Suprapubic skin (tissue), 4 donors: ENCODE measurements around the gene FGA. TPM values are rescaled to one million over a fixed set of nuclear protein-coding genes. Genes with fewer than 3 reads are reported as not detected.

ENCODE experiments used
- DNase-seq, 2 donors: peaks; one replicate each; pipeline ENCODE4 v3.0.0-alpha.2; 2019; ENCODE audit warnings: low spot score in 2 of 2
- H3K27ac ChIP-seq: fragments of 200-600 bp; sonication (generic); one replicate; pipeline ENCODE4 v1.5.1; 2019
- H3K27me3 ChIP-seq: fragments of 200-600 bp; sonication (generic); one replicate; pipeline ENCODE4 v1.5.1; 2019
- H3K36me3 ChIP-seq: fragments of 200-600 bp; sonication (generic); one replicate; pipeline ENCODE4 v1.5.1; 2019
- H3K4me1 ChIP-seq: fragments of 200-600 bp; sonication (generic); one replicate; pipeline ENCODE4 v1.5.1; 2019
- H3K4me3 ChIP-seq: fragments of 200-600 bp; sonication (generic); one replicate; pipeline ENCODE4 v1.5.1; 2019; ENCODE audit warnings: mild to moderate bottlenecking
- H3K9me3 ChIP-seq: fragments of 200-600 bp; sonication (generic); one replicate; pipeline ENCODE4 v1.5.1; 2019
- EP300 ChIP-seq: sonication (generic); formaldehyde crosslinking; IDR thresholded peaks from one replicate; pipeline ENCODE4 v1.6.1; 2017; ENCODE audit warnings: antibody characterized with exemption
- POLR2A ChIP-seq, 2 donors: fragments of 450-650 bp; IDR thresholded peaks; one replicate each; pipeline ENCODE4 v1.6.1; 2017; ENCODE audit warnings: antibody characterized with exemption in 2 of 2, mild to moderate bottlenecking in 2 of 2, moderate library complexity in 2 of 2
- POLR2AphosphoS5 ChIP-seq, 3 donors: sonication (generic); formaldehyde crosslinking; IDR thresholded peaks; one replicate each; pipeline ENCODE4 v1.6.1; 2017; ENCODE audit warnings: antibody characterized with exemption in 3 of 3
- WGBS: methylation state at CpG from one replicate; pipeline ENCODE4 v1.1.5; 2018; 5-methylcytosine and 5-hydroxymethylcytosine counted together
- total RNA-seq, 4 donors: library from RNA; depleted of rRNA; stranded (reverse); fragments of >200 nt; gene quantifications; one replicate each; pipeline ENCODE4 v1.1.0, GENCODE V29; 2016
- TF ChIP-seq, protein P1 (sequence below), 2 donors: fragments of 200-600 bp in 1 of 2; fragments of 450-650 bp in 1 of 2; sonication (generic) in 1 of 2; IDR thresholded peaks; one replicate each; pipeline ENCODE4 v1.5.1; 2016 to 2019; ENCODE audit warnings: antibody characterized with exemption in 2 of 2, mild to moderate bottlenecking in 1 of 2, moderate library complexity in 1 of 2

FGA gene
- total RNA-seq, 4 donors from 2014 or later = 30.0 TPM; not detected in 3

DNA sequence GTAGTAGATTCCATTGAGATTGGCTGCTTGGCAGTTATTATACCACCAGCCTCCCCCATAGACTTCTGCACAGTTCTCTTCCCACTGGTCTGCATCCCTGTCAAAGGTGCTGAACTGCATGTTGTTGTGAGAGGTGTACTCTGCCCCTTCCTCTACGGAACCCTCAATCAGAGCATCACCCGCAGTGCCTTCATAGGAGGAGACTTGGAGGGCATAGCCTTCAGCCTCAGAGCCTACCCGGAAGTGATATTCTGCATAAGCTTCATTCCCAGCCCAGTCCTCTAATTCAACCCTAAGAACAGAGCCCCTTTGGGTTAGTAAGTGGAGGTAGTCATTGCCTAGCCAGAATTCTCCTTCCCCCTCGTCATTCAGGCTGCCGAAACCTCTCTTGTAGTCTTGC lies 6.3 kb downstream of the FGA start:
- 91% methylated on average over 5 of the region's 5 CpGs for WGBS
- Histone ChIP-seq H3K9me3 (no peaks in the 10 kb centered on the region), H3K27ac (no peak overlapping the region), H3K4me3 (no peak overlapping the region), H3K4me1 (no peaks in the 10 kb centered on the region), H3K36me3 (no peaks in the 10 kb centered on the region), H3K27me3 (peaks cover 2% of the 10 kb centered on the region)
- no peak for DNase-seq
- TF ChIP-seq POLR2A (IDR thresholded peaks at IDR 0.05) (no peak), EP300 (no peak), POLR2AphosphoS5 (IDR thresholded peaks at IDR 0.05) (no peak)
- TF ChIP-seq, protein P1, sequence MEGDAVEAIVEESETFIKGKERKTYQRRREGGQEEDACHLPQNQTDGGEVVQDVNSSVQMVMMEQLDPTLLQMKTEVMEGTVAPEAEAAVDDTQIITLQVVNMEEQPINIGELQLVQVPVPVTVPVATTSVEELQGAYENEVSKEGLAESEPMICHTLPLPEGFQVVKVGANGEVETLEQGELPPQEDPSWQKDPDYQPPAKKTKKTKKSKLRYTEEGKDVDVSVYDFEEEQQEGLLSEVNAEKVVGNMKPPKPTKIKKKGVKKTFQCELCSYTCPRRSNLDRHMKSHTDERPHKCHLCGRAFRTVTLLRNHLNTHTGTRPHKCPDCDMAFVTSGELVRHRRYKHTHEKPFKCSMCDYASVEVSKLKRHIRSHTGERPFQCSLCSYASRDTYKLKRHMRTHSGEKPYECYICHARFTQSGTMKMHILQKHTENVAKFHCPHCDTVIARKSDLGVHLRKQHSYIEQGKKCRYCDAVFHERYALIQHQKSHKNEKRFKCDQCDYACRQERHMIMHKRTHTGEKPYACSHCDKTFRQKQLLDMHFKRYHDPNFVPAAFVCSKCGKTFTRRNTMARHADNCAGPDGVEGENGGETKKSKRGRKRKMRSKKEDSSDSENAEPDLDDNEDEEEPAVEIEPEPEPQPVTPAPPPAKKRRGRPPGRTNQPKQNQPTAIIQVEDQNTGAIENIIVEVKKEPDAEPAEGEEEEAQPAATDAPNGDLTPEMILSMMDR (IDR thresholded peaks at IDR 0.05) = no peak

DNA sequence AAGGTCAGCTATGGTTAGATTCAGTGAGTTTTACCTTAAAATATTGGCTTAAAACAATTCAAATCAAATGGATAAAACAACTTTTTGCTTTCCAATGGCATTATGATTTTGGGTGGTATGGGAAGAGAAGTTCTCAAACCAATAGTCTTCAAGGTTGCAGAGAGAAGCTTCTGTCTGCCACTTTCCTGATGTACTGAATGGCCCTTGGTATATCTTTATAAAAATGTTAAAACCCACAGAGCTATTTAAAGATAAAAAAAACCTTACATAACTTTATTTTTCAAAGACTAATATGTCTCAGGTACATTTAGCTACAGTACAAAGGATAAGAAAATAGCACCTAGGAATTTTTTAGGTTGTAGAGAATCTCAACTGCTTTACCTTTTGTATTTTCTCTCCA lies 6.9 kb downstream of the FGA start:
- Histone ChIP-seq H3K9me3 (no peaks in the 10 kb centered on the region), H3K36me3 (no peaks in the 10 kb centered on the region), H3K27ac (no peak overlapping the region), H3K4me1 (no peaks in the 10 kb centered on the region), H3K27me3 (peaks cover under 1% of the 10 kb centered on the region), H3K4me3 (no peak overlapping the region)
- TF ChIP-seq EP300 (no peak), POLR2AphosphoS5 (IDR thresholded peaks at IDR 0.05) (no peak), POLR2A (IDR thresholded peaks at IDR 0.05) (no peak)
- TF ChIP-seq, protein P1 (IDR thresholded peaks at IDR 0.05) = no peak
- DNase-seq = no peak

DNA sequence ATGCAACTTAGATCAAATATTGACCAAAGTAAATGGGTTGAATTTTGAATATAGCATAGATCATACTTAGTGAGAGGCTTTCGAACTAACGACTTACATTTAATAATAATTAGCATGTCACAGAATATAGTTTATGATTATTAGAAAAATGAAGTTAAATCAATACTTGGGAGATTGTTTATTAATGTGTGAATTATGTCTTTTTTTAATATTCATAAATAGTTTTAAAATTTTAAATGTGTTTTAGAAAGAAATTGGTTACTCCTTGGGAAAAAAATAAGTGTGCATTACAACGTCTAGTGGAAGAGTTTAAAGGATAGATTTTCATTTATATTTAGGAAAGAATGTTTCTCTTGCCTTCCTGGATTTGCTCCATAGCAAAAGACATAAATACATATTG lies 7.3 kb downstream of the FGA start:
- Histone ChIP-seq H3K9me3 (no peaks in the 10 kb centered on the region), H3K27me3 (peaks cover 3% of the 10 kb centered on the region), H3K27ac (no peak overlapping the region), H3K4me1 (no peaks in the 10 kb centered on the region), H3K4me3 (no peak overlapping the region), H3K36me3 (no peaks in the 10 kb centered on the region)
- TF ChIP-seq, protein P1 (IDR thresholded peaks at IDR 0.05) = no peak
- no peak for TF ChIP-seq POLR2A (IDR thresholded peaks at IDR 0.05)
- no peak for TF ChIP-seq POLR2AphosphoS5 (IDR thresholded peaks at IDR 0.05)
- TF ChIP-seq EP300 = no peak
- whole genome bisulfite sequencing = 90% methylated on average over 3 of the region's 3 CpGs
- DNase-seq = no peak

DNA sequence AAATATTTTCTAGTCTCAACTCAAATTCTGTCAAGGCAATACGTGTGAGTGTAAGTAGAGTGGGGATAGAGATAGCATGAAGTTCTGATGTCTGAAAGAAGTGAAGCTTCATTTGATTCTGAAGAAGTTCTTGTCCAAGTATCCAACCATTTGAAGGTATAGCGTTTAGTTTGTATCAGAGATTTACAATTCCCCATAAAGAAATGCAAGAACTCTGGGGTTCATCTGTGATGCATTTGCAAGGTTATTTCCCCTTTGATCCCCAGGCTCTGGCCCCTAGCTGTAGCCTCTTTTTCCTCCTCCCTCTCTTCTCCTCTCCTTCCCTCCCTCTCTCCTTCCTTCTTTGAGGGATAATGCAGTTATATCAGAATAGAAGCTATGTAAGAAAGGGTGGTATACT lies 7.8 kb downstream of the FGA start:
- no peaks in the 10 kb centered on the region for H3K9me3 ChIP-seq
- peaks cover 3% of the 10 kb centered on the region for H3K27me3 ChIP-seq
- H3K27ac ChIP-seq = no peak overlapping the region
- TF ChIP-seq POLR2A (IDR thresholded peaks at IDR 0.05) (no peak), EP300 (no peak), POLR2AphosphoS5 (IDR thresholded peaks at IDR 0.05) (no peak)
- TF ChIP-seq, protein P1 (IDR thresholded peaks at IDR 0.05) = no peak
- H3K36me3 ChIP-seq = no peaks in the 10 kb centered on the region
- no peaks in the 10 kb centered on the region for H3K4me1 ChIP-seq
- 49% methylated on average over 2 of the region's 2 CpGs for WGBS
- DNase-seq = no peak
- H3K4me3 ChIP-seq = no peak overlapping the region

DNA sequence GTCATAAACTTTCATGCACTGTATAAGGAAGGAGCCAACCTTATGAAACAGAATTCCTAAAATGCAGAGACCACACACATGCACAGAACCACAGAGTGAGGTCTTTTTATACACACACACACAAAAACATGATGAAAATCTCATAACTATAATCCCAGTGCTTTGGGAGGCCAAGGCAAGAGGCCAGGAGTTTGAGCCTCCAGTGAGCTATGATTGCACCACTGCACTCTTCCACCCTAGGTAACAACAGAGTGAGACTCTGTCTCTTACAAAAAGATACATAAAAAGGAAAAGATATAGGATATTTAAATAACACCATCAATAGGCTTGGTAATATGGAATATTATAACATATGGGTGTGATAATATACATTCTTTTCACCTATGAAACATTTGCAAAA lies 10.6 kb downstream of the FGA start:
- no peak overlapping the region for H3K27ac ChIP-seq
- no peaks in the 10 kb centered on the region for H3K4me1 ChIP-seq
- no peak for DNase-seq
- H3K4me3 ChIP-seq = no peak overlapping the region
- H3K27me3 ChIP-seq = peaks cover 3% of the 10 kb centered on the region
- H3K36me3 ChIP-seq = no peaks in the 10 kb centered on the region
- TF ChIP-seq POLR2AphosphoS5 (IDR thresholded peaks at IDR 0.05) = no peak
- TF ChIP-seq, protein P1 (IDR thresholded peaks at IDR 0.05) = no peak
- TF ChIP-seq EP300 = no peak
- no peak for TF ChIP-seq POLR2A (IDR thresholded peaks at IDR 0.05)
- no peaks in the 10 kb centered on the region for H3K9me3 ChIP-seq
